Hematopoietic multipotent progenitor cell treated with erythropoietin and hydrocortisone succinate and interleukin-3 and kit ligand, for 4 days (in vitro differentiated cells): ENCODE measurements around the gene USP20.

Experiments
- DNase-seq: peaks from one replicate; pipeline ENCODE4 v3.0.0-alpha.2; 2015

The USP20 gene

DNA sequence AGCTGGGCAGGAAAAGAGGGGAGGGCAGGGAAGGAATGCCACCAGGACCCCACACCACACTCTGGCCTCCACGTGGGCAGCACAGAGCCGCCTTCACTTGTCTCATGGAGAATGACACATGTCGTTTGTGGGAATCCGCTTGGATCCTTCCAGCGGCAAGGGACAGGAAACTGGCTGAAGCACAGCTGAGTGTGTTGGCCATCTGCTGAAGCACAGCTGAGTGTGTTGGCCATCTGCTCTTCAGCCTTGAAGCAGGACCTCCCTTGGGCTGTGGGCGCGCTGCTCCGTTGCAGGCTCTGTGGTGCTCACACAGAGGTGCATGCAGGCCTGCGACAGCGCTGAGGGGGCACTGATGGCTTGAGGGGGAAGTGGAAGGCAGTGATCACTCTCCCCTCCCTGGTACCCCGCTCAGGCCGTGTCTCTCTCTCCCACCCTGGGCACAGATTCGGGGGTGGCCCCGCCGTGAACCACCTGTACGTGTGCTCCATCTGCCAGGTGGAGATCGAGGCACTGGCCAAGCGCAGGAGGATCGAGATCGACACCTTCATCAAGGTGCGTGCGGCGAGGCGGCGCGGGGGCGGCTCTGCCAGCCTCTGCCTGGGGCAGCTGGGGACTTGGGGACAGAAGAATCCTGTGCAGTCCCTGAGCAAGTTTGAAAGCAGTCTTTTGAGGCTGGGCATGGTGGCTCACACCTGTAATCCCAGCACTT lies 40.6 kb downstream of the USP20 start:
- no peak for DNase-seq

DNA sequence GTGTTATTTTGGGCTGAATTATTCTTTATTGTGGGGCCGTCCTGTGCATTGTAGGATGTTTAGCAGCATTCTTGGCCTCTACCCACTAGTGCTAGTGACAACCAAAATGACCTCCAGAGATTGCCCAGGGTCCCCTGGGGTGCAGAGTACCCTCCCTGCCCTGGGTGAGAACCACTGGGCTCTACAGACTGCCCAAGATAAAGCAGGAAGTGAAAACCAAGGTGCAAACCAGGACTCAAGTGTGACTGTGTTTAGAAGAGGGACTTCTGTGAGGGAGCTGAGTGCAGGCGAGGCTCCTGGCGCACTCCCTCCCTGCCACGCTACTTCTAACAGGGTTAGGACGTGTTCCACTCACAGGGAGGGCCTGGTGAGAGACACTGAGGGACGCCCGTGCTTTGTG lies 41.6 kb downstream of the USP20 start:
- DNase-seq = no peak

DNA sequence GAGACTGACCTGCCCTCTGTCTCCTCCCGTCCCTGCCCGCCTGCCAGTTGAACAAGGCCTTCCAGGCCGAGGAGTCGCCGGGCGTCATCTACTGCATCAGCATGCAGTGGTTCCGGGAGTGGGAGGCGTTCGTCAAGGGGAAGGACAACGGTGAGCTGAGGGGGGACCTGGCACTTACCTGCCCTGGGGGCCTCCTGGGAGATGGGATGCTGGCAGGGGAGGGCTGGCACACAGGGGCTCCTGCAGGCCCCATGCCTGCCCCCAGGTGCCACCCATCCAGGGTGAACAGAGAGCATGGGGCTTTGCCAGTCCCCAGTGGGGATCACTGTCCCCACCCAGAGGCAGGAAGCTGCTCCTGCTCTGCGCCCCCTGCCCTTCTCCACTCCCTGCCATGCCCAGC lies 43.0 kb downstream of the USP20 start:
- DNase-seq = peak; percentile 69

- peak; percentile 98 for DNase-seq
Observed at GRCh38 chr9:129879103-129879699, 43.9 kb downstream of the USP20 start.

GRCh38 chr9:129879991-129880653 lies 44.9 kb downstream of the USP20 start:
- DNase-seq = peak; percentile 46

DNA sequence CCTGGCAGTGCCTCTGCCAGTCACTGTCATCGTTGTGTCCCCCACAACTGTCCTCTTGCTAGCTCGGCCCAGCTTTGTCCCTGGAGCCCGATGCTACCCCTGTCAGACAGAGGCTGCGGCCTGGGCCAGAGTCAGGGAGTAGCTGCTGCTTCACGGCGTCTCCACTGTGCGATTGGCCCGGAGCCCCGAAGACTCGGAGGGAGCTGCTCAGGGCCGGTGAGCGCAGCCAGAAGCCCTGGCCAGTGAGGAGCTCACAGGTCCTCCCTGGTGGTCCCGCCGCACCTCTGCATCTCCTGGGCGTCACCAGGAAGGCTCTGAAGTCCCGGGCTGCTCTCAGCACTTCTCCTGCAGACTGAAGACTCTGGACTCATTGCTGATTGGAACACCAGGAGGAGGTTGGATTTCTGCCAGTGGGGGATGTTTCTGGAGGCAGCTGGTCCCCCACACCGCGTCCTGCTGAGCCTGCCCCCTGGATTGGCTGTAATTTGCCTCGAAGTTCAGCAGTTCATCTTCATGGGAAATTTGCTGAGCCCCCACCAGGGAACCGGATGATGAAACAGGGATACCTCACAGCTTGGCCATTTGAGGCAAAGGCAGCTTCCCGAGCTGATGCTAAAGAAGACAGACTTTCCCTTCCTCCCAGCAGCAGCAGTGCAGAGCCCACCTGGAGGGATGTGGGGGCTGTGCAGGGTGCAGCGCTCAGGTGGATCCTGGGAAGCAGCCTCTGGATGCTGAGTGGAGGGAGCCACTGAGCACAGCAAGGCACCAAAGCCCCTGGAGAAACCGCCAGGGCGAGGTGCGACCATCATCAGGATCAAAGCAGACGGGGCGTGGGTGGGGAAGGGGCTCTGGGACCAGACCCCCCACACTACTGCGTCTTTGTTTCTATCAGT lies 45.6 kb downstream of the USP20 start:
- DNase-seq = no peak

DNA sequence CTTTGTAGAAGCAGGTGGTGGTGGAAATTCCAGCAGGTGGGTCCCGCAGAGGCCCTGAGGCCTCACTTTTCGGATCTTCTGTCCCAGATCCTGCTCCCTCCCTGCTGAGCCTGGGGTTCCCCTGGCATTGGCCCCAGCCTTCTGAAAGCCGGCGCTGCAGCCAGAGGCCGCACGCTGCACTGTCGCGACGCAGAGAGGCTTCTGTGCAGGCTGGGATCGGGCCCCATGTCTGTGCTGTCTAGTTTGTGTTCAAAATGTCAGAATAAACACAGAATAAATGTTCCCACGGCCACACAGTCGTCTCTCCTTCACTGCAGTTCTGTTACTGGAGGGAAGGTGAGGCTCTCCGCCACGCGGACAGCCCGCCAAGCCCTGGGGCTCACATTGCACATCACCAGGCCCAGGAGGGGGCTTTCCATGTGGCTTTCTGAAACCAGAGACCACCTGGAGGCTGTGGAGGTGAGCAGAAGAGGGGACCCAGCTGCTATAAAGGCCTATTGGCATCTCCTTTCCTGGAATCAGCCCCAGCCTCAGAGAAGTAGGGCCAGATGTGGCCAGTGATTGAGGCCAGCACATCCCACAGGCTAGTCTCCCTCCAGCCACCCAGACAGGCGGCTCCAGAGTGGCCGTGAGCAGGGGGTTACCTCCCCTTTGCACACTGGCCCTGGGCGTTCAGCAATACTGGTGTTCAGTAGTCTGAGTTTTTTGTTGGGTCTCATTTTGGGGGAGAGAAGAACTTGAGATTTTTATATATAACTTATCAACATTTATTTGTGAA lies 46.5 kb downstream of the USP20 start:
- DNase-seq = peak; percentile 41

- peak; percentile 99 for DNase-seq
Observed at GRCh38 chr9:129884220-129885017, 49.2 kb downstream of the USP20 start.

DNA sequence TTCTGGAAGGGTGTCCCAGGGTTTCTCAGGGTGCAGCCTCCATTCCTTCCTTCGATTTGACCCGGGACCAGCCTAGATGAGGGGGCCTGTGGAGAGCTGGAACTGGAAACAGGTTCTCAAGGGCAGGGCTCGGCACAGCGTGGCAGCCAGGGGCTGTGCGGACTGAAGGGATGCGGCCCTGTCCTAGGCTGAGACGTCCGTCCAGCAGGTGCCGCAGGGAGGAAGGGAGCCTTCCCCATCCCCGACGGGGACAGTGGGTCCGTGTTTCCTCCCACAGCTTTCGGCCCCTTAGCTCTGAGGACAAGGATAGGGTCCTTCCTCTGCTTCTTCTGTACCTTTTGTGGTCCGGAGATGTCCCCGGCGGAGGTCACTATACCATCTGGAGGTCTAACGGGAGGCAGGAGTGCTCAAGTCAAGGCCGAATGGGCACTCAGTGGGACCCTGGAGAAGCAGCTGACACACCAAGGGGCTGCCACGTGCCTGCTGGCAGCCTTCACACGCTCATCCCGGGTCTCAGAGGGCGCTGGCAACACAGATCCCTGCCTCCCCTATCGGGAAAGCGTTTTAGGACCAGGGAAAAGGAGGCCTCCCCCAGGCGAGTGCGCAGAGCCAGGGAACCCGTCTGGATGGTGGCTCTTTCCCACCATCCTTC lies 49.9 kb downstream of the USP20 start:
- DNase-seq = peak; percentile 82

GRCh38 chr9:129885670-129886106 lies 50.4 kb downstream of the USP20 start:
- DNase-seq = peak; percentile 98

DNA sequence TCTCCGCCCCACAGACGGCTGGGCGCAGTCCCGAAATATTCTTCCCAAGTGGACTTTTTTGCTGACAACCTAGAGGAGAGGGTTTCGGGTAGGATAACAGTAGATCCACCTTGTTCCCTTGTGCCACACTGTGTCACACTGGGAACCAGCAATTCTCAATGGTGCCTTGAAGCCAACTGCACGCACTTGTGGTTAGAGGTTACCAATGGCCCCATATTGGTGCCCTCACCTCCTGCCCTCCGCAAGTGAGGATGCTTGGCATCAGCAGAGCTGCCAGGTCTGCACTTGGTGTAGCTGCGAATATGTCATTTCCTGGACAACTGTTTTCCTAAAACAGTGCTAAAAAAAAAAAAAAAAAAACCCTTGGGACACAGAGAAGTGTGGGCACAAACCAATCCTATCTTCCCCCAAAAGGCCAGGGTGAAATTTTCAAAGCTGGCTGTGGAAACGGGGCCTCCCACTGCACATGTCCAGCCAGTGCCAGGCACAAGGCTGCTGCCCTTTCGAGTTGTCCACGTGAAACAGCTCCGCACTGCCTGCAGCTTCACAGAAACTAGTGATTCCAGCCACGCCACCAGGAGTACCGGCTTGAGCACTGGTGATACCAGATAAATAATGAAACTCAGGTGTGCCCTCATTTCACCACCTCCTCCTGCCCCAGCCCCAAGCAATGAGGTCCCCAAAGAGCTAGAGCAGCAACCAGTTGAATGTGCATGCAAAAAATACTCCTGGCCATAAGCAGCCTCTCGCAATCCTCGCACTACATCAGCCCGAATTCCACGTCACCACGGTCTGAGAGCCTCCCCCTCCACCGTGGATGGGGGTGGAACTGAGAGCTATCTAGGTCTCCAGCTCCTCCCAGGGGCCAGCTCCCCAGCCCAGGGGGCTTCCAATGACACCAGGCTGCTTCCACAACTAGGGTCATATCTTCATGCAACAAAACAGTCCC lies 51.2 kb downstream of the USP20 start:
- DNase-seq = peak; percentile 68

DNA sequence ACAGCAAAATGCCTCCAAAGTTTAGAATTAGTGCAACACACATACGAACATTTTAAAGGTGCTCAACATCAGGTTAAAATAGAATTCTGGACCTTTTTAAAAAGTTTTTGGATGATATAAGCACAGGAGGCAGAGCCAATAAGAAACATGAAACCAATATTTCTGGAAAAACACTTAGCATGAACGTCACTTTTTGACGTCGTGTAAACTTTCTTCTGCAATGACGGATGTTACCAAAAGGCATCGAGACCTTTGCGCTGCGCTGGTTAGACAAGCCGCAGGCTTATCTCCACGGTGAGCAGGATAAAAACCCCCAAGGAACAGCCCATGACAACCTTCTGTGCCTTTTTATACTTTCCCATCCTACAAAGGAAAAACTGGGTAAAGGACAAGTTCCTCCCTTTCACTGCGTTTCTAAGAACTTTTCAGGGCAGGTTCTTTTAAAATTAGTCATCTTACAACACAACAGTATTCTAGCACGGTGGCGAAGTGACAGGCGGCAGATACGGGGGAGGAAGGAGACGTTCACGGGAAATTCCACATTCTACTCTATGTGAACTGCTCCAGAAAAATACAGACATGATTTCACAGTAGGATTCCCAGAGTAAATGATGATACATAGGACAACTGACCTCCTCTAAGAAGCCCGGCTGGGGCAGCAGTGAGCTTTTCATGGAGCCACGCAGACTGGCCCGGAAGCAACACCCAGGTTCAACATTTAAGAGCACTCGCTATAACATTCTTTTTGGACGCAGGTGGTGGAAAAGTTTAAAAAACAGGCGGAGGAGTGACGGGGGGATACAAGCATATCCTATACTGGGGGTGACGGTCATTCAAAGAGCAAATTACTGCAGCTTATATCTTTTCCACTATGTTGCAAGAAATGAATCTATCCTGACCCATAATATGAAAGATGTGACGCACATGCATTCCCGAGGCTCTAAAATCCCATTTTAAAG lies 52.4 kb downstream of the USP20 start:
- peak; percentile 78 for DNase-seq

GRCh38 chr9:129888293-129889121 lies 53.2 kb downstream of the USP20 start:
- DNase-seq = peak; percentile 94

DNA sequence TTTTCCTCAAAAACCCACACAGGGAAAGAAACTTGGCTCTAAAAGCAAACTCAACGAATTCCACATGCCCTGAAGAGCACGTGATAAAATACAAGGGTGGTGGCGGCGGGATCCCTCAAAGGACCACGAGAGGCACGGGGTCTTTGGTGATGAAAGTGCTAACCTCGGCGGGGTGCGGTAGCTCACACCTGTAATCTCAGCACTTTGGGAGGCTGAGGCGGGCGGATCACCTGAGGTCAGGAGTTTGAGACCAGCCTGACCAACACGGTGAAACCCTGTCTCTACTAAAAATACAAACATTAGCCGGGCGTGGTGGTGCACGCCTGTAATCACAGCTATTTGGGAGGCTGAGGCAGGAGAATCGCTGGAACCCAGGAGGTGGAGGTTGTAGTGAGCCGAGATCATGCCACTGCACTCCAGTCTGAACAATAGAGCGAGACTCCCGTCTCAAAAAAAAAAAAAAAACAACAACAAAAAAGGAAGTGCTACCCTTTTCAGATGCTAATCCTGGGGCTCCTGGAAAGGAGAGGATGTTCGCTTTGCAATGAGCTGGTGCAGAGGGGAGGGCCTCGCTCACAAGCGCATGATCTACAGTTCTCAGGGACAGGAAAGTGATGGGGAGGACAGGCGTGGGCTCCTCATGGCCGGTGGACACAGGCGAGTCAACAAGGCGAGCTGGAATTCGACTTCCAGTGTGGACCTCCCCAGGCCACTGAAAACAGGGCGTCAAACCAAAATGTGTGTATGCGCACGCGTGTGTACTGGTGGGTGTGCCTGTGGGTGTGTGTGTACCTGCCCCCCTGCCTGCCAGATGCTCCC lies 54.1 kb downstream of the USP20 start:
- DNase-seq = peak; percentile 46

DNA sequence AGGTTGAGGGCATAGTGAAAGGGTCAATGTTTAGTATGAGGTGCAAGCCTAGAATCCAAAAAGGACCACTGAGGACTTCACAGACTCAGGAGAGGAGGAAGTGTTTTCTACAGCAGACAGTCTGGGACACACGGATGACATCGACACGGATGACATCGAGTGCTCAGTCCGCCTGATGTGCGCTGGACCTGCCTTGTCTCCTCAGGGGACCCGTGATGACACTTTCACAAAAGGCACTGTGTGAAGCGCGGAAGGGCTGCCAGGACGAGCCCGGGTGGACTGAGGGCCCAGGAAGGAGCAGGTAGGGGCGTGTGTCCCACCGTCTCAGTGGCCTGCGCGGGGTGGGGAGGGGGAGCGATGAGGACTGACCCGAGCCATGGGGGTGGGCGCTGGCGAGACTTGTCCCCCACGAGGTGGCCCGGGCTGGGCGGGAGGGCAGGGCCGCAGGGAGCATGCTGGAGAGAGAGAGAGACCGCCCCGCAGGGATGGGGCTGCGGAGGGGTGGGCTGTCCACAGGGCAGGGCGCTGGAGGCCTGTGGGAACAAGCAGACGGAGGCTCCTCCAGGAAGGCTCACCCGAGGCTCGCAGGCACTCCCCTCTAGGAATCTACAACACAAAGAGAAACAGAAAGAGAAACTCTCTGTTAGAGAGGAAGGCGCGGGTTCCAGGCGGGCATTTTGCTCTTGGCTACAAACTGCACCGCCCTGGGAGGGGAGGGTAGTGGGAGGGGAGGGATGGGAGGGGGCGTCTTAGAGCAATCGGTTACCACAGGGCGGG lies 54.9 kb downstream of the USP20 start:
- DNase-seq = peak; percentile 93
